Cortex of kidney (tissue), 1 donor: ENCODE results near the gene CFAP97D2.
"Not testable (repeated sequence)": the region's sequence is repeated elsewhere in the genome, so short reads cannot be mapped to it uniquely, and the experiment has no call there.

Experiments used
- DNase-seq: peaks from one replicate; lab custom pipeline; 2025; lab: John Stamatoyannopoulos, UW

Gene CFAP97D2

DNA sequence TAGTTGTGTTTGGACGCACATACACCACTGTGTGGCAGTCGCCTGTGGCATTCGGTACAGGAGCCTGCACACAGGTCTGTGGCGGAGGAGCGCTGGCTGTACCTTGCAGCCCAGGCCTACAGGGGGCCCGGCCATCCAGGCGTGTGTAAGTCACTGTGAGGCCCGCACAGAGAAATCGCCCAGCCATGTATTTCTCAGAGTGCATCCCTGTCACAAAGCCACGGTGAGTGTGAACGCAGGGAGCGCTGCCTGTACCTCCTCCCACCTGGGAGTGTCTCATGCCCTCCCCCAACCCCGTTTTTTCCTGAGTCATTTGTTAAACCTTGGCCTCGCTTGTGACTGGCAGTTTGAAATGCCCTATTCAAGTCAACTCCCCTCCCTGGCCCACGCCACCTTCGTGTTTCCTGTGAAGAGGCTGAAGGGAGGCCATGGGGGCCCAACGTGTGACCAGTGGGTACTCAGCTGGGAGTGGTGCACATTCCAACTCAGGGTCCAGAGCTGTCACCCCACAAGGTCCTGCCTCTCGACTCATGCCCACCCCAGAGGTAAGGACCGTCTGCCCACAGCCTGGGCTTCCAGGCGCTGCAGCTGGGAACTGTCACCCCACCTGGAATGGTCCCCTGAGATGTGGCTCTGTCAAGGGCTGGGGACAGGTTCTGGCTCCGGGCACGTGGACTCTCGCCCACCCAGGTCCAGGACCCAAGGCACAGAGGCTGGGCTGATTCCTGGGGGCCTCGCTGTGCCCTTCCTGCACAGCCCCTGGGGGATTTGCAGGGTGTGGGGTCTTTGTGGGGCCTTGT lies 35.1 kb upstream of the CFAP97D2 start:
- DNase-seq = no peak

- DNase-seq = no peak
Observed at GRCh38 chr13:114144606-114145244, 34.3 kb upstream of the CFAP97D2 start.

- DNase-seq = no peak
Observed at GRCh38 chr13:114145256-114145655, 33.8 kb upstream of the CFAP97D2 start.

DNA sequence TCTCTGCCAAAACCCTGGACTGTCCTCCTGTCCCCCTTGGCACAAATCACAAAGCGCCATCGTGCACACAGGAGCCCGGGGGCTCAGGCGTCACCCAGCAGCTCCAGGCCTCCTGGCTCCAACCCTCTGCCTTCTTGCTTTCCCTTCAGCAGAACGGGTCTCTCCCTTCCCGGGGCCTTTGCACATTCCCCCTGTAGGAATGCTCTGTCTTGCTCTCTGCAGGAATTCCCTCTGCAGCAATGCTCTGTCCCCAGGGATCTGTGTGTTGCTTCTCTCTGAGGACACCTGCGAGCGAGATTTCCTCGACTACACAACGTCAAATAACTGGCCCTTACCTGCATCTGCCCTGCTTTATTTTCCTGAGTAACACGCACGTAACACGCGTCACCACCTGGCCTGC lies 33.3 kb upstream of the CFAP97D2 start:
- no peak for DNase-seq

GRCh38 chr13:114146173-114146572 lies 32.9 kb upstream of the CFAP97D2 start:
- no peak for DNase-seq

DNA sequence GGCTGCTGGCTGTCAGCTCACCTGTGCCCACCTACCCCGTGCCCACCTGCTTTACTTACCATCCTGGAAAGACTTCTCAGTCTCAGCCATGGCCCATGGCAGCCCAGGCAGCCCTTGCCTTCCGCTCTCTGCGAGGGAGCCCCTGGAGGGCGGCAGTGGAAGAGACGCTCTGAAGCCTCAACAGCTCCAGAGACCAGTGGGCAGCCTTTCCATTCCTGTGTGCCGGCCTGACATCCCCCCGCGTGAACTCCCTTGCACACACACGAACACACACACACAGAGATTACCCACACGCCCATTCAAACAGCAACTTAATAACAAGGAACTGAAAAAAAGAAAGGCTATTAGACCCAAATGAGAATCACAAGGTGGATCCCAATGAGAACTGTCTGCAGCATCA lies 32.4 kb upstream of the CFAP97D2 start:
- no peak for DNase-seq

GRCh38 chr13:114147803-114148520 lies 31.1 kb upstream of the CFAP97D2 start:
- no peak for DNase-seq

GRCh38 chr13:114148521-114148855 lies 30.6 kb upstream of the CFAP97D2 start:
- DNase-seq = no peak

DNA sequence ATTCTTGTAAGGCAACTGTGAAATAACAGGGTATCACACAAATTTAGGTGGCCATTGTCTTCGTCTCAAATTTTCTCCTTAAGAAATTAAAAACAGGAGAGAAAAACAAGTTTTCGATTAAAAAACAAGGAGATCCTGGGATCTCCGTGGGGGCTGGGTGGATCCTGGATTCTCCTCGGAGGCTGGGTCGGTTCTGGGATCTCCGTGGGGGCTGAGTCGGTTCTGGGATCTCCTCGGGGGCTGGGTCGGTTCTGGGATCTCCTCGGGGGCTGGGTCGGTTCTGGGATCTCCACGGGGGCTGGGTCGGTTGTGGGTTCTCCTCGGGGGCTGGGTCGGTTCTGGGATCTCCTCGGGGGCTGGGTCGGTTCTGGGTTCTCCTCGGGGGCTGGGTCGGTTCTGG lies 30.2 kb upstream of the CFAP97D2 start:
- DNase-seq = not testable (repeated sequence)

- no peak for DNase-seq
Observed at GRCh38 chr13:114149774-114150740, 29.0 kb upstream of the CFAP97D2 start.

DNA sequence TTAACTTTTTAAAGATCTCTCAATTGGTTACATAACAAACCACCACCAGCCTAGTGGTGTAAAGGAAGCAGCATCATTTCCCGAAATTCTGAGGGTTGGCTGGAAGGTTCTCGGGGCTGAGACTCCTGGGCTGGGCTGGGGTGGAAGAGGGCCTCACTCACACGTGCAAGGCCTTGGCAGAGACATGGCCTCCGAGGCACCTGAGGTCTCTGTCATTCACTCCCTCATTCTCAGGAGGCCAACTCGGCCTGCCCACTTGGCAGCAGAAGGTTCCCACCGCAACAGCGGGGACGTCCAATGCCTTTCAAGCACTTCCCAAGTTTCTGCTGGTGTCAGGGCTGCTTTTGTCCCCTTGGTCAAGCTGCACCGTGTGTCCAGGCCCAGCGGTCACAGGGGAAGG lies 28.0 kb upstream of the CFAP97D2 start:
- DNase-seq = no peak

DNA sequence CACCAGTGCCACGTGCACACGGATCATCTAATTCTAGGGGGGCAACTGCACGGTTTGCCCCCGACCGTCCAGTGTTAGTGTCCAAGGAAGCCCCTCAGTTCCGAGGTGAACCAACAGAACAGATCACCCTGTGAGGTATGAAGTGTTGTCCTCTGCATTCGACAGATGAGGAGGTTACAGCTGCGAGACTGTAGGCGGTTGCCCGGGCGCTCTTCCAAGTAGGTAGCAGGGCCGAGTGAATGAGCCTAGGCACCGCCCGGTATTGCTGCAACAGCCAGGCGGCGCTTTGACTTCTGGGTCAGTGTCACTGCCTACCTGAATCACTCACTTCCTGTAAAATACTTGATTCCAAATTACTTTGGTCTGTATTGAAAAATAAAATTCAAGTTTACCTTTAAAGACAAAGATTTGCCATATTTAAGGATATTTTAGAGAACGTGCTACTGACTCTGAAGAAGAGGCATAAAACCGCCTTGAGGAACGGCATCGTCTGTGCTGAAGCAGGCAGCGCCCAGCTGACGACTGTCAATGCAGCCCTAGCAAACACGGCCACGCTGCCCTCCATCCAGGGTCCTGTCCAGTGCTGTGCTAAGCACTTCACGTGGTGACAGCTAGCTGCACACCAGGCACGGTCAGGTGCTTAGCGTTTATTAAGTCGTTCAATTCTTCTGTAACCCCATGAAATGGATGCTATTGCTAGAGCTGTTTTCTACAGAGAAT lies 27.3 kb upstream of the CFAP97D2 start:
- DNase-seq = no peak

GRCh38 chr13:114152285-114152645 lies 26.8 kb upstream of the CFAP97D2 start:
- no peak for DNase-seq

- no peak for DNase-seq
Observed at GRCh38 chr13:114152831-114153371, 26.2 kb upstream of the CFAP97D2 start.

- DNase-seq = no peak
Observed at GRCh38 chr13:114153485-114154080, 25.5 kb upstream of the CFAP97D2 start.

GRCh38 chr13:114154476-114154875 lies 24.6 kb upstream of the CFAP97D2 start:
- DNase-seq = no peak

DNA sequence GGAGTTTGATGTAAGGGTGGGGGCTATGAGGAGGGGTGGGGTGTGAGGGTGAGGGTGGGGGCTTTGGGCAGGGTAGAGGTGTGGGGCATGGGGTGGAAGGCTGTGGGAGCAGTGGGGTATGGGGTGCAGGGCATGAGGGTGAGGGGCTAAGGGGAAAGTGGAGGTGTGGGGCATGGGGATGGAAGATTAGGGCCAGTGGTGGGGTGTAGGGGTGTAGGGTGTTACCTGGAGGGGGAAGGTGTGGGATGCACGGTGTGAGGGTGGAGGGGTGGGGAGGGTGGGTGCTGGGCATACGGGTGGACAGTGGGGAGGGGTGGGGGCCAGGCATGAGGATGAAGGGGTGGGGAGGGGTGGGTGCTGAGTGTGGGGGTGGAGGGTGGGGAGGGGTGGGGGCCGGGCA lies 23.7 kb upstream of the CFAP97D2 start:
- DNase-seq = no peak

GRCh38 chr13:114155926-114156883 lies 22.9 kb upstream of the CFAP97D2 start:
- no peak for DNase-seq

GRCh38 chr13:114157869-114158495 lies 21.1 kb upstream of the CFAP97D2 start:
- no peak for DNase-seq
